KOPT-K1 (cell line): Measurements from ENCODE around the gene ADAM19.
A peak's percentile ranks its signal among the peaks of the same experiment; 100 is the strongest.

Source experiments
- H3K27ac ChIP-seq: fragments of 200-600 bp; sonication (generic); 2 replicates; pipeline ENCODE4 v1.5.1; 2016; ENCODE audit warnings: antibody characterized with exemption, mild to moderate bottlenecking, low read depth, low read length; ENCODE audit not compliant: poor library complexity, severe bottlenecking
- H3K36me3 ChIP-seq: fragments of 200-600 bp; sonication (generic); 2 replicates; pipeline ENCODE4 v1.5.1; 2017; ENCODE audit warnings: antibody characterized with exemption, mild to moderate bottlenecking, low read length, moderate library complexity; ENCODE audit not compliant: insufficient read depth
- H3K9me3 ChIP-seq: fragments of 200-600 bp; sonication (generic); 2 replicates; pipeline ENCODE4 v1.5.1; 2017; ENCODE audit warnings: antibody characterized with exemption, low read length, mild to moderate bottlenecking; ENCODE audit not compliant: insufficient read depth, poor library complexity, severe bottlenecking

ADAM19 gene

GRCh38 chr5:157581901-157582300 is 6.3 kb upstream of the ADAM19 start:
- H3K36me3 ChIP-seq = no peaks in the 10 kb centered on the region
- H3K27ac ChIP-seq = no peak overlapping the region
- no peaks in the 10 kb centered on the region for H3K9me3 ChIP-seq

DNA sequence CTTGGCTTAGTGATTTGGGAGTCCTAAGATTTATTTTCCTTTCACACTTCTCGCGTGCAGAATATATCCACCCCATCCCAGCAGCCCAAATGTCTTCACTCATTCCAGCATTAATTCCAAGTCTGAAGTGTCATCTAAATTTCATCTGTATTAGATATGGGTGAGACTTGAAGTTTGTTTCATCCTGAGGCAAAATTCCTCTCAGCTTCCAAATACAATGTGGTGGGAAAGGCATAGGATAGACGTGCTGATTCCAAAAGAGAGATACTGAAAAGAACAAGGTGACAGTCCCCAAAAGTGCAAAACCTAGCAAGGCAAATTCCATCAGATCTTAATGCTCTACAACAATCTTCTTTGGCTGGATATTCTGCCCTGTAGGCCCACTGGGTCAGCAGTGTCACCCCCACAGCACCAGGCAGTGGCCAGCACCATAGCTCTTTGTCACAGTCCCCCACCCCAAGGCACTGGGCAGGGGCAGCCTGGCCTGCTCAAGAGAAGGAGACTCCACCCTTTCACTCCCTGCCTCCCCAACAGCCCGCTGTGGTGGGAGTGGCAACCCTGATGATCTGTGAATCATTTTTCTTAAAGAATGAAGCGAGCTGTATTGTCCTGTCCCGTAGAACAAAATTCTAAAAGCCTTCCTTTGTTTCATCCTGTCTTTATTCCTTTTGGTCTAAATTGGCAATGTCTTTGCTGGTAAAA is 2.7 kb upstream of the ADAM19 start:
- Histone ChIP-seq H3K27ac (no peak overlapping the region), H3K36me3 (no peaks in the 10 kb centered on the region), H3K9me3 (no peaks in the 10 kb centered on the region)

GRCh38 chr5:157576678-157577077 is 1.1 kb upstream of the ADAM19 start:
- Histone ChIP-seq H3K9me3 (no peaks in the 10 kb centered on the region), H3K27ac (no peak overlapping the region), H3K36me3 (no peaks in the 10 kb centered on the region)

GRCh38 chr5:157574456-157575380 is 857 bp downstream of the ADAM19 start:
- peak overlapping the region; percentile 86 for H3K27ac ChIP-seq
- H3K36me3 ChIP-seq = peaks cover 14% of the 10 kb centered on the region
- no peaks in the 10 kb centered on the region for H3K9me3 ChIP-seq

DNA sequence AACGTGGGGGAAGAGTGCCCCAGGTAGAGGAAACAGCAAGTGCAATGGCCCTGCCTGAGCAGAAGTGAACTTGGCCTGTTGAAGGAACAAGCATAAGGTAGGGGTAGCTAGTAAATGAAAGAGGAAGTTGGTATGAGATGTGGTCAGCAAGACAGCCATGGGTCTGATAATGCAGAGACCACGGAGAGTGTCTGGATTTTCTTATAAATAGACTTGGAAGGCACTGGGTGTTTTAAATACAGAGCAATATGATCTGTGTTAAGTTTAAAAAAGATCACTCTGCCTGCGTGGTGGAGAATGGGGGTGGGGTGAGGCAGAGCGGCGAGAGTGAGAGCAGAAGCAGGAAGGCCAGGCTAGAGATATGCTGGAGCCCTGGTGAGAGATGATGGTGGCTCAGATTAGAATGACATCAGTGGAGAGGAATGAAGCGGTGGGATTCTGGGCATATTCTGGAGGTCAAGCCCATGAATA is 4.2 kb downstream of the ADAM19 start:
- Histone ChIP-seq H3K9me3 (no peaks in the 10 kb centered on the region), H3K36me3 (peaks cover 47% of the 10 kb centered on the region), H3K27ac (peak overlapping the region; percentile 57)

DNA sequence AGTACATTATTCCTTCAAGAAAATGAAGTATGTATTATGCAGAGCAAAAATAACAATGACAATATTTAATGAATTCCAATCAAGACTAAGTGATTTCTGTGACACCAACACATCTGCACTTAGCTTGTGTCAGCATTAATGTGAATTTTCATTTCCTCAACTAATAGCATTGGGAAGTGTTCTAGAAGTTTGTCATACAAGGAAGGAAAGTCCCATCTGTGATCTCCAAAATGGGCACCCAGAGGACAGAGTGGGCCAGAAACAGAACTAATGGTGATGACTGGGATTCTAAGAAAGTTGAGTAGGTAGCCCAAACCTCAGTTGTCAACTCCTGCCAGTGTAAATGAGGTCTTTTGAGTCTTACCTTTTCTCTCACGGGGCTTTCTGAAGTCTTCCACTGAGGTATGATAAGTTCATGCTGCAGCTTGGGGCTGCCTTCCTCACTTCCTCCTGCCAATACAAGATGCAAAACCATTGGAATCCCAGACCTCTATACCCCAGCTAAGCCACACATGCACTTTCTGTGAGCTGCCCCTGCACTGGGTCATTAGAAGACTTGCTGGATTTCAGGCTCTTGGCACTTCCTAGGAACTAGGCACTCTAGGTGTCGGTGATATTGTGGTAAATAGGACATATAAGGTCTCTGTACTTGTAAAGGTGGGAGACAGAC is 4.9 kb downstream of the ADAM19 start:
- Histone ChIP-seq H3K9me3 (no peaks in the 10 kb centered on the region), H3K27ac (peak overlapping the region; percentile 57)

GRCh38 chr5:157568720-157569119 is 6.9 kb downstream of the ADAM19 start:
- Histone ChIP-seq H3K36me3 (peaks cover 63% of the 10 kb centered on the region), H3K9me3 (no peaks in the 10 kb centered on the region), H3K27ac (no peak overlapping the region)

More for the DNA sequence above, 4.9 kb downstream of the ADAM19 start:
- H3K36me3 ChIP-seq = peaks cover 53% of the 10 kb centered on the region

GRCh38 chr5:157568222-157568621 is 7.4 kb downstream of the ADAM19 start:
- peaks cover 68% of the 10 kb centered on the region for H3K36me3 ChIP-seq
- H3K27ac ChIP-seq = no peak overlapping the region
- H3K9me3 ChIP-seq = no peaks in the 10 kb centered on the region

GRCh38 chr5:157566902-157567489 is 8.6 kb downstream of the ADAM19 start:
- no peak overlapping the region for H3K27ac ChIP-seq
- no peaks in the 10 kb centered on the region for H3K9me3 ChIP-seq
- peaks cover 80% of the 10 kb centered on the region for H3K36me3 ChIP-seq

GRCh38 chr5:157563929-157564716 is 11.5 kb downstream of the ADAM19 start:
- peak overlapping the region; percentile 37 for H3K27ac ChIP-seq
- peaks cover 86% of the 10 kb centered on the region for H3K36me3 ChIP-seq
- no peaks in the 10 kb centered on the region for H3K9me3 ChIP-seq

GRCh38 chr5:157563373-157563928 is 12.1 kb downstream of the ADAM19 start:
- Histone ChIP-seq H3K27ac (peak overlapping the region; percentile 37), H3K9me3 (no peaks in the 10 kb centered on the region), H3K36me3 (peaks cover 85% of the 10 kb centered on the region)

GRCh38 chr5:157562111-157562581 is 13.4 kb downstream of the ADAM19 start:
- H3K27ac ChIP-seq = no peak overlapping the region
- H3K36me3 ChIP-seq = peaks cover 85% of the 10 kb centered on the region
- no peaks in the 10 kb centered on the region for H3K9me3 ChIP-seq

- Histone ChIP-seq H3K36me3 (peaks cover 86% of the 10 kb centered on the region), H3K9me3 (no peaks in the 10 kb centered on the region), H3K27ac (no peak overlapping the region)
Observed at GRCh38 chr5:157561110-157561509, 14.5 kb downstream of the ADAM19 start.

- no peak overlapping the region for H3K27ac ChIP-seq
- H3K9me3 ChIP-seq = no peaks in the 10 kb centered on the region
- H3K36me3 ChIP-seq = peaks cover 87% of the 10 kb centered on the region
Observed at GRCh38 chr5:157559301-157559700, 16.3 kb downstream of the ADAM19 start.
